CD4-positive, alpha-beta T cell treated with Interleukin-10 for 1 hour (primary cell): ENCODE measurements around the gene SLAIN2.
"Not testable (repeated sequence)": the region's sequence is repeated elsewhere in the genome, so short reads cannot be mapped to it uniquely, and the experiment has no call there.

Experiments used
- DNase-seq: peaks from one replicate; pipeline ENCODE4 v3.0.0-alpha.2; 2020

The SLAIN2 gene

DNA sequence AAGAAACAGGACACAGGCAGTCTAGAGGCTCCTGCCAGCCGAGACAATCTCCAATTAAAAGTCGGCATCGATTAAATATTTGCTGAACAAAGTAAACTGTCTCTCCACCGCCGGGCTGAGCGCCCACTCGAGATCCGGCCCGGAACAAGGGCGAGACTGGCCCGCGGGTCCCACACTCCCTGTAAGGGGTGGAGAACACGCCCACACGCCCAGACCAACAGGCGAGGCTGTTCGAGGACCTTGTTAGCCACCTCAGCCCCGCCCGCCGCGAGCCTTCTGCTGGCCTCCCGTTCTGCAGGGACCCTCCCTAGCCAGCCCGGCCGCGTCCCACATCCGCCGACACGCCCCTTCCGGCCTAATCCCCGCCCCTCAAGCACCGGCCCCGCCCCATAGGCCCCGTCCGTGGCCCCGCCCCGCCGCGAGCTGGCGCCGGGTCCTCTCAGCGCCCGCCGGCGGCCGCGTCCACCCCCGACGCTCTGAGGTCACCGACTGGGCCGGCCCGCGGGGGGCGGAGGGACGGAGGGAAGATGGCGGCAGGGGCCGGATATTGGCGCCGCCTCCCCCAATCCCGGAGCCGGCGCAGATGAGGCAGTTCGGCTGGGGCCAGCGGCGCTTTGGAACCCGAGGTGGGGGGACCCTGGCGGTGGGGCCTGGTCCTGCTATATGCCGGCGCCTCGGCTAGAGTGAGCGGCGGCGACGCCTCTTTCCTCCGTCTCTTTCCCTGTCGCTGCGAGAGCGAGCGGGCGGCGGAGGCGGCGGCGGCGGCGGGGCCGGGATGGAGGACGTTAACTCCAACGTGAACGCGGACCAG, at the start of gene SLAIN2:
Gene SLAIN2, plus strand, starts transcription at position 565 of the 811 bp plus-strand sequence. Its CDS starts 211 bp downstream, at position 776.
- peak; percentile 99 for DNase-seq

DNA sequence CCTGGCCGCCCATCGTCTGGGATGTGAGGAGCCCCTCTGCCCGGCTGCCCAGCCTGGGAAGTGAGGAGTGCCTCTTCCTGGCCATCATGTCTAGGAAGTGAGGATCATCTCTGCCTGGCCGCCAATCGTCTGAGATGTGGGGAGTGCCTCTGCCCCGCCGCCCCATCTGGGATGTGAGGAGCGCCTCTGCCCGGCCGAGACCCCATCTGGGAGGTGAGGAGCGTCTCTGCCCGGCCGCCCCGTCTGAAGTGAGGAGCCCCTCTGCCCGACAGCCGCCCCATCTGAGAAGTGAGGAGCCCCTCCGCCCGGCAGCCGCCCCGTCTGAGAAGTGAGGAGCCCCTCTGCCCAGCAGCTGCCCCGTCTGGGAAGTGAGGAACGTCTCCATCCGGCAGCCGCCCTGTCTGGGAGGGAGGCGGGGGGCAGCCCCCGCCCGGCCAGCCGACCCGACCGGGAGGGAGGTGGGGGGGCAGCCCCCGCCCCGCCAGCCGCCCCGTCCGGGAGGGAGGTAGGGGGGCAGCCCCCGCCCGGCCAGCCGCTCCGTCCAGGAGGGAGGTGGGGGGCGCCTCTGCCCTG, 49.0 kb upstream of the SLAIN2 start:
- not testable (repeated sequence) for DNase-seq

DNA sequence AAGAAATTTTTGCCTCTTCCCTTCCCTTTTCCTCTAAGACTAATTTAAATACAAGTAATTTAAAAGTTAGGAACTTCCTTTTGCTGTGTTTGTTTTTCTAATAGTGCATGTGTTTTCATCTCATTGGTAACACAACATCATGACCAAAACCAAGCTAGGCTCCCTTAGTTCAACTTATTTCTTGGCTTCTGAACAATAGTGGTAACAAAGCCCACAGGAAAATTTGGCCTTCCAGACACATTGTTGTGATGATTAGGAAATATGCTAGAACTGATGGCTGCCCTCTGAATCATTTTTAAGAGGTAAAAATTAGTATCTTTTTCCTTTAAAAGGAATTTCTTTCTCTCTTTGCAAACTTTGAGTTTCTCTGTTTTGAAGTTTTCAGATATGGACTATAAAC, 46.2 kb upstream of the SLAIN2 start:
- DNase-seq = no peak

DNA sequence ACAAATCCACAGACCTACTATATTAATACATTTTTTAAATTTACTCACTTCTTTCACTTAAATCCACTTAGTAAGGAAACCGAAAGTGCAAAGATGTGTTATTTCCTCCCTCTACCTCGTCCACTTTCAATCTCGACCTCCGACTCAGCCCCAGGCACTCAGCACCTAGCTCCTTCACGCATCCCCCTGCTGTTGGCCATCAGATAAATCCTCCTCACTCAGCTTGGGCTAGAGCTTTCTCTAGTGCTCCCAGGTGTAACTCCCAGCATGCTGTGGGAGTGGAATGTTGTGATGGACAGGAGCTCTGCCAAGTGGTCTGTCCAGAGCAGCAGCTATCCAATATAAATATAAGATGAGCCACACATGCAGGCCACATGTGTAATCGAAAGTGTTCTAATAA, 45.0 kb upstream of the SLAIN2 start:
- peak; percentile 7 for DNase-seq

DNA sequence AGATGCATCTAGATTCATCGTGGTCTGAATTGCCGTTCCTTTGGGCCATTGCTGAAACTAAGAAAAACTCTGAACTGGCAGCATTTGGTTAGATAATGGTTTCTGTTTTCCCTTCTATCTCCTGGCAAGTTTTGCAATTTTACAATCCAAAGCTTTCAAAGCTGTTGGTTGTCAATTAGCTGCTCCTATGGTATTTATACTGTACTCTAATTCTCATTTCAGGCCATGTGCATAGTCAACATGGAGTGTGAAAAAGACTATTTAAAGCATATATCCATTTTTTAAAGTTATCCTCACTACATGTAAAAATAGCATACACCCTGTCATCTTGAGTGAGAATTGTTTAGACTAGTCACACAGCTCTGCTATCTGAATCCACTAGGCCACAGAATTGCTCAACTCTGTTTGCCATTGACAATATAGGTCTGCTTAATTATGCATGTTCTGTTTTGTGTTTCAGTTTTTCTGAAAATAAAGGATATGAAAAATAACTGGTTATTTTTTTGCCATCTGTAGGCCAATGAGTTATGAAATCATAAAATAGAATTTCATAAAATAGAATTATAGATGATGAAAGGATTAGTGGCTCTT, 44.0 kb upstream of the SLAIN2 start:
- no peak for DNase-seq

DNA sequence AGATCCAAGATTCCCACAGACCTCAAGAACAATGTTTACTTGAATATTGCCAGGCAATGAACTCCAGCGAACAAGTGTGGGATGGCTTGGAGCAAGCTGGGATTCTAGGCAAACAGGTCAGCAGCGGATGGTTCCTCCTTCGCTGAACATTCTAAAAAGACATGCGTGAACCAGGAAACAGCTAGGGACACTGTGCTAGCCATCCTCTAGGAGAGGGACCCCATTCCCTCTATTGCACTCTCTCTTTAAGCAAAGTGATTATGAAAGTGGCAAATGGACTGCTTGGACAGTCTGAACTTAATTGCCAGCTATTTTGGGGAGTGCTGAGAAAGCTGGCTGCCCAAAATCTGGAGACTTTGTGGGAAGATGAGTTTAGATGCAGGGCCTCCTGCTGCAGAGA, 41.8 kb upstream of the SLAIN2 start:
- no peak for DNase-seq

DNA sequence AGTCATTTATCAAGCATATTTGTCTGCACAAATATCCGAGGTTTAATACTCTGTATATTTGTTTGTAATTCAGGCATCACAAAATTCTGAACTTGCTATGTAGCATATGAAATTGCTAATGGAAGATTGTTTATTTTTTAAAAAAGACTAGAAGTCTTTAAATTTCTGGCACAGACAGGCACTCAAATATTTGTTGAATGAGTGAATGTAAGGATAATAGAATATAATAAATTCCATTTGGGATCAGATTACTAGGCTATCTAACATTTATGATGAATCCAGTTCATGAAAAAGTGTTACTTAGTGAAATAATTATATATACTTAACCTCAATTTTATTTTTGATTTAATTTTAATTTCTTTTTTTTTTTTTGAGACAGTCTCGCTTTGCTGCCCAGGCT, 41.3 kb upstream of the SLAIN2 start:
- DNase-seq = no peak

DNA sequence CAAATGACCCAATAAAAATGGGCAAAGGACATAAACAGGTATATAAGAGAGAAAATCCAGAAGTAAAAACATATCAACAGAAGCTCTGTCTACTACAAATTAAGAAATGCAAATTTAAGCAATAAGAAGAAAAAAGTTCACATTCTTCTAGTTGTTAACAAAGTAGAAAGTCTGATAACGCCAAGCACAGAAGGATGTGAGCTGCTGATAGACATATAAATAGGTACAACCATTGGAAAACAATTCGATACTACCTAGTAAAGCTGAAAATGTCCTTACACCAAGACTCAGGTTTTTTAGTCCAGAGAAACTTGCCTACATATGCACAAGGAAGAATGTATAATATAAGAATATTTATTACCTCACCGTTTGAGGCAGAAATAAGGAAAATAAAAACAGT, 35.8 kb upstream of the SLAIN2 start:
- DNase-seq = no peak

DNA sequence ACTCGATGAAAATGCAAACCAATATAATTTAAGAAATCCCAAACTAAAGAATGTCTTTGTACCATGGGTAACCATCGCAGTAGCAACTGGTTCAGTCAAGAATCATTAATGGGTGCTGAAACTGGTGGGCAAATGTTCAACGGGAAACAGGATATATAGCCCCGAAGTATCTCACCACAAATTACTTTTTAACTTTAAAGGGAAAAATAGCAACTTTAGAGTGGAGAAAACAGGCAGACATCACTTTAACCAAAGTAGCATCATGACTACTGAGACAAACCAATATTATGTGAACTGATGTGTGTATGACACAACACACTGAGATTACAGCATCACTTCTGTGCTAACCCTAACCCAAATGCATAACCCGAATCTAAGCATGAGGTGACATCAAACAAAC, 33.8 kb upstream of the SLAIN2 start:
- no peak for DNase-seq

DNA sequence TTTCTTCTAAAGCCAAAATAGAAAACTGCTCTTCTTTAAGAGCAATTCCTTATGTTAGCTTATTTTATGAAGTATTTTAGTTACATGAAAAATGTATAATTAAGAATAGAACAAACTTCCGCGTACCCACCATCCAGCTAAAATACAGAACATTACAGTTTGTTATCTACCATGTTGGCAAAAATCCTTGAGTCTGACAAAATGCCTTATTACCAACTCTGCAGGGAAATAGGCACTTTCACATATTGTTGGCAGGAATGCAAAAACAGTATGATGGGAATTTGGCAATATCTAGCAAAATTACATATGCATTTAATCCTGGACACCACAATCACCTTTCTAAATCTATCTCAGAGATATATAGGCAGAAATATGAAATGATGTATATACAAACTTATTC, 32.4 kb upstream of the SLAIN2 start:
- DNase-seq = no peak

DNA sequence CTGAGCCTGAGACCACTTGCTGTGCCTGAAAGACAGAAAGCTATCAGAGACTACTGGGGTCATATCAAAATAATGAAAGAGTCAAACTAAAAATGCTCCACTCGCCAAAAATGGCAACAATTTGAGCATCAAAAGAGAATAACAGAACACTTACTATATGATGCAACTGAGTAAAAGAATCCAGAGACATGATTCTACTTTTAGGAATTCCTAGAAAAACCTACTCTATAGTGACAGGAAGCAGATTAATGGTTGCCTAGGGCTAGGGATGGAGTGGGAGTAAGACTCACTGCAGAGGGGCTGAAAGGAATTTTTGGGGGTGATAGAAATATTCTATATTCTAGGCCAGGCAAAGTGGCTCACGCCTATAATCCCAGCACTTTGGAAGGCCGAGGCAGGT, 29.4 kb upstream of the SLAIN2 start:
- no peak for DNase-seq

DNA sequence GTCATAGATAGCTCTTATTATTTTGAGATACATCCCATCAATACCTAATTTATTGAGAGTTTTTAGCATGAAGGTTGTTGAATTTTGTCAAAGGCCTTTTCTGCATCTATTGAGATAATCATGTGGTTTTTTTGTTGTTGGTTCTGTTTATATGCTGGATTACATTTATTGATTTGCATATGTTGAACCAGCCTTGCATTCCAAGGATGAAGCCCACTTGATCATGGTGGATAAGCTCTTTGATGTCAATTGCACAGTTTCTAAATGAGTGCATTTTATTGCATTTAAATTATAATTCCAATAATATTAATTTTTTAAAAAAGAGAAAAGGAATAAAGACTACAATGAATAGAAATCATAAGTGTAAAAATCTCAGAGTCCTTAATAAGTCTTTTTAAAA, 26.6 kb upstream of the SLAIN2 start:
- not testable (repeated sequence) for DNase-seq

DNA sequence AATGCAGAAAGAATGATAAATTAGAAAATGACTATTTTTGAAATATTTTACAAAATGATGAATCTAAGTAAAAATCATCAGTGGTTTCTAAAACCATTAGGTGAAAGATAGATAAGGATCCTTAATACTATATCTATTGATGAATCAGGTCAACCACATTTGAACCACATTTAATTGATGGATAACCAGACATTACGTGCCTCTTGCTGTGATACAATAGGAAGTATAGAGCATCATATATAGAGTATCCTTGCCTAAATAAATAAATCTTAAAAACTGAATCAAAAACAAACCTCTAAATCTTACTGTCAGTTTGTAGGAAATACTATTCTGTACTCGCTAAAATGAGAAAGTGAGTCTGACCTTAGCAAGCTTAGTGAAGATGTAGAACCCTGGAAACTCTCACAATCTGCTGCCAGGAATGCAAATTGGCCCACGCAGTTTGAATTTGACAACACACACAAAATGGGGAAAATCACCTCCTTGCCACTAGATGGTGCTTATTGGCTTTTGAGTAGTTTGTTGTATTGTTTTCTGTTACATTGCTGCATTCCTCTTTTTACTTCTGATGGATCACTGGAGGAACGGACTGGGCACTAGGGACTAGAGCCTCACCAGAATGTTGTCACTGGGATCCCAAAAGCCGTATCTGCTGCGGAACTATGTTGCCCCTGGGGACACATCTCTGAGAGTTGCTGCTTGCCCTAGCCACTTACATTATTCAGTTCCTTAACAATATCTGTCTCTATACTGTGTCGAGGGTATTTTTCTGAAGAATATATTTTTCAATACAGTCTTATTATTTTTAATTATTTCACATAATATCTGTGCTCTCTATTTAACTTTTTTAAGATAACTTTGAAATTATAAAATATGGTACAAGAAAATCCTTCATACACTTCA, 25.4 kb upstream of the SLAIN2 start:
- peak; percentile 56 for DNase-seq

DNA sequence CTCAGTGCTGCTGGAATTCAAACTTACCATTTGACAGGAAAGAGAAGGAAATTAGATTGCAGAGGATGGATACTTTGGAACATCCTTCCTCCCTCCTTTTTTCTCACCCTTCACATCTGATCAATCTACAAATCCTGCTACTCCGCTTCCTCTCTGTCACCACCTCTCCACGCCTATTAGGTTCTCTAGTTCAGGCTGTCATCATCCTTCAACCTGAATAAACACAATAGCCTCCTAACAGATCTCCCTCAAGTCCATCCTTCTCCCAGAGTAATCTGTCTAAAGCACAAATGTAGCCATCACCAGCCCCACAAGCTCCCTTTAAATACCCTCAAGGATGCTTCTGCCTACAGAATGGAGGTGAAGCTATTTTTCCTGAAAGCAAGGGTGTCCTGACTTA, 20.0 kb upstream of the SLAIN2 start:
- no peak for DNase-seq

DNA sequence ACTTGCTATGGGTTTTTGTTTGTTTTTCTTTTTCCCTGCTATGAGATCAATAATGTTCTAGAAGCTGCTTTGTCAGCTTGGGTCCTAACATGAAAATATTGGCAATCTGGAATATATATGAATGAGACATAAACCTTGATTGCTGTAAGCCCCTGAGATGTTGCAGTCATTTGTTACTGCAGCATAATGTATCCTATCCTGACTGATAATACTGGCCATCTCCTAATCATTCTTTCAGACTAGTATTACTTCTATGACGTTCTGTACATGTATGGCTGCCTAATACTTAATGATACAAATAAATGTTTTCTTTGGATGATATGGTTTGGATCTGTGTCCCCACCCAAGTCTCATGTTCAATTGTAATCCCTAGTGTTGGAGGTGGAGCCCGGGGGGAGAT, 19.3 kb upstream of the SLAIN2 start:
- DNase-seq = no peak

DNA sequence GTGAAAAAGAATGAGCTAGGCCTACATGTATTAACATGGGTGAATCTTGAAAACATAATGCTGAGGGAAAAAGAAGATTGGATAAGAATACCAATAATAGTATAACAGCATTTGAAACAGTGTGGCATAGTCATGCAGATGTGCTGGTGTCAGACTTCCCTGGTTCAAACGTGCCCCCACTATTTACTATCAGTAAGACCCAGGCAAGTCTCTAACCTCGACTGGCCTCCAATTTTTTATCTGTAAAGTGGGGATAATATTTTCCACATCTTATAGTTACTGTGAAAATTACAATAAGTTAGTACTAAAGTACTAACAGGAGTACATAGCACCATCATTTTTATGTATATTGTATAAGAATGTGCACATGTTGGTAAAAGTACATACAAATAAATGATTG, 17.0 kb upstream of the SLAIN2 start:
- no peak for DNase-seq

DNA sequence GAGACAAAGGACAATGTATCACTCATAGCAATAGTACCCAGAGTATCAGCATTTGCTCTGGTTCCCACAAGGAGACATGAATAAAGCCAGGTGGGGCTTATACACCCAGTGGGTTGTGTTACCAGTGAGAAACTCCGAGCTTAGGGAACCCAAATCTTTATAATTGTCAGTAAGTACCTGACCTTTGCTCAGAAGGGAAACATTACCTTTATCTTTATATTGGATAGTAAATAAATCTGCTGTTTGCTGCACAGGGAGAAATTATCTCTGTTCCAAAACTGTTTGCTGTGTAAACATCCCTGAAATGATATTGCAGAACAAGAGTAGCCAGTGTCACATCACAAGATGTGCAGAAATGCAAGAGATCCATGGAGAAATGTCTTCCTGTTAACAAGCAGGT, 12.1 kb upstream of the SLAIN2 start:
- DNase-seq = no peak

DNA sequence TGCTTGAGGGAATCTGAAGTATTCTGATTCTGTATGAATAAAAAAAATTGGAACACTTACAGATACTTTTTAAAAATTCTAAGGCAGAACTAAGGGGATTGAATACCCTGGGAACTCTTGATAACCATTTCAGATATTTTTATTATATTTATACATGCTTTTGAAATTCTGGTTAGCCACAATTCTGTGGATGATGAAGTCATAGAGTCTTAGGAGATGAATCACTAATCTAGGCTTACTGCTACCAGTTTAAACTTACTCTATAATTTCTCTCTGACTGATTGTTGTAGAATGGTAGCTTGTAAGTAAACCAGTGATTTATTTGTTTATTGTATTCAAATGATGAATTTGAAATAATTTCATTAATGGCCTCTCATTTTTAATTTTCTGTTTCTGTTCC, 11.4 kb upstream of the SLAIN2 start:
- DNase-seq = no peak

DNA sequence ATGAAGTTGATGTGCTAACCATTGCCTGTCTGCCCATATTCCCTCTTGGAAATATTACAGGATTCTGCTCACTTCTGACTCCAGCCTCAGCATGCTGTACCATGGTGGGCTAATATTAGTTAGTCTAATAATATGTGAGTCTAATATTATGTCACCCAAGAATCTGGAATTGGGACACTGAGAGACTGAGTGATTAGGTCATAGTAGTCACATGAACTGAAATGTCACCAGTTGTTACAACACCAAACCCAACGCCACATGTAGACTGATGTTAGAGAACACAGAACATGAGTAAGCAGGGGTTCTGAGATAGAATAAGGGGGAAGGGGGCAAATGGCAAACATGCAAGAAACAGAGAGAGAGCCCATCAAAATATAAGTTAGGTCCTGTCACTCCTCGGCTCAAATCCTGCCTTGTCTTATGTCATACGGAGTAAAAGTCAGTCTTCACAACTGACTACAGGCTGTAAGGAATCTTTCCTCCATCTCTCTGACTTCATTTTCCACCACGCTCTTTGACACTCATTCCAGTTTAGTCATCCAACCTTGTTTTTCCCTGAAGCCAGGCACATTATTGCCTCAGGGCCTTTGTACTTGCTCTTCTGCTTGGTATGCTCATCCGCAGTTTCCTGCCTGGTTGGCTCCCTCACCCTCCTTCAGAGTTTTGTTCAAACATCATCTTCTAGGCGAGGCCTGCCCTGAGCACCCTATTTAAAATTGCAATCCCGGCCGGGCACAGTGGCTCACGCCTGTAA, 9.6 kb upstream of the SLAIN2 start:
- no peak for DNase-seq

DNA sequence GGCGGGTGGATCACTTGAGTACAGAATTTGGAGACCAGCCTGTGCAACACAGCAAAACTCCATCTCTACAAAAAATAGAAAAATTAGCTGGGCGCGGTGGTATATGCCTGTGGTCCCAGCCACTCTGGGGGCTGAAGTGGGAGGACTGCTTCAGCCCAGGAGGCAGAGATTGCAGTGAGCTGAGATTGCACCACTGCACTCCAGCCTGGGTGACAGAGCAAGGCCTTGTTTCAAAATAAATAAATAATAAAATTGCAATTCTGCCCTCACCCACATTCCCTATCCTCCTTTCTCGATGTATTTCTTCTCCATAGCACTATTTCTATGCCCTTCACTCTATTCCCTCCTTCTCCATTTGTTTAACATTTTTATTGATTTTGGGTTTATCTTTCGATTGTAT, 8.7 kb upstream of the SLAIN2 start:
- DNase-seq = no peak

DNA sequence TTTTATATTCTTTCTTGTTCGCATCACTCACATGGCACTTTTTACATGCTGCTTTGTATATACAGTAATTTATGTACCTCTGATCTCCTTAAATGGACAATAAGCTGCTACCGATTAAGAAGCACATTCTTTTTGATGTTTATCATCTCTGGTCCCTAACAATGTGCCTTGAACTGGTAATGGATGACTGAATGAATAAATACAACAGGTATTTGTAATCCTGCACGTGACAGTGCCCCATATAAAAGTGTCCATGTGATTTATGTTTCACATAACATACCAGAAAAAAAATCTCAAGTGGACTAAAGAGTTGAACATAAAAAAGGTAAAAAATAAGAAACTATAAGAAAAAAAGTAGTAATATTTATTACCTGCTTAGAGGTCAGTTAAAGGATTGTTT, 7.7 kb upstream of the SLAIN2 start:
- DNase-seq = no peak

DNA sequence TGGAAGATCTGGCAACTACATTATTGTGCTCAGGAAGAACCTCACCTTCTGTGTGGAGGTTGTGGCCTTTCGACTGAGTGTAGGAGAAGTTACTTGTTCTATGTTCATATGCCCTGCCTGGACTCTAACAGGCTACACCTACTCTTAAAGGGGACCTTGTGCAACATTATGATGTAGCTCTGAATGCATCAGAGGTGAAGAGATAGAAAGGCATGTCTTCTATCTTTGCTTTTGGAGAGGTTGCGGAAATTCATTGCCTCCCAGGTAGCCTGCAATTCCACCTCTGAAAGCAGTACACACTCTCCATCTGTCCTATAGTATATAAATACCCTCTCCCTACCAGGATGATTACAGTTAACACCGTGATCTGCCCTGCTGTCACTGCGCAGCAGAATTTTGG, 7.1 kb upstream of the SLAIN2 start:
- DNase-seq = no peak
